Lower leg skin (tissue), 3 donors: ENCODE data around the gene GRAMD1A.

ENCODE experiments used
- CTCF ChIP-seq, 3 donors: fragments of 450-650 bp; IDR thresholded peaks; one replicate each; pipeline ENCODE4 v1.5.1; 2016; ENCODE audit warnings: antibody characterized with exemption in 3 of 3, mild to moderate bottlenecking in 3 of 3, moderate library complexity in 2 of 3
- POLR2A ChIP-seq, 2 donors: fragments of 450-650 bp; IDR thresholded peaks; one replicate each; pipeline ENCODE4 v1.6.1; 2016 to 2017; ENCODE audit warnings: antibody characterized with exemption in 2 of 2, mild to moderate bottlenecking in 1 of 2, moderate library complexity in 1 of 2

DNA sequence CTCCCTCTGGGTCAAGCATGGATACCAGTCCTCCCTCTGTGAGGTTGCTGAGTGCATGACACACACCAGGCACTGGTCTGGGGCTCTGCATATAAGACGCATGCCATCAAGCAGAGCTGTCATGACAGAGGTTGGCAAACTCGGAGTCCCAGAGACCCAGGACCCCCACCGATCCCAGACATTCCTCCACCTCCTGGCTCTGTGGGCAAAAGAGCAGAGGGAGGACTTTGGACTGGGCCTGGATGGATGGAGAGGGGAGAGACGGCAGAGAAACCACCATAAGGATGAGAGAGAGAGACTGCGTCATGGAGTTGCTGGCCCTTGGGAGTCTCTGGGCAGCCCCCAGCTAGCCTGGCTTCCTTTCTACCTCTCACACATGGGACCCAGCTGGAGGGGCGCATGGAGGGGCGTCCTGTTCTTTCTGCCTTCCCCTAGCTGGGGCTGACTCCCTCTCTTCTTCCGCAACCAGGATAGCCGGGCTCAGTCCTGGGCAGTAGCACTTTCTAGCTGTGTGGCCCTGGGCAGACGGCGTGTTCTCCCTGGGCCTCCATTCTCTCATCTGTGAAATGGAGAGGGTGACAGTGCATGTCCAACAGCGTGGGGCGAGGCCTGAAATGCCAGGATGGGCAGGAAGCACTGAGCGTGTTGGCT is 43.0 kb downstream of the GRAMD1A start:
- TF ChIP-seq POLR2A (IDR thresholded peaks at IDR 0.05) (no peak), CTCF (IDR thresholded peaks at IDR 0.05) (no peak)
